ENCODE results near the gene CFAP53. TPM values are rescaled to one million over a fixed set of nuclear protein-coding genes. Genes with fewer than 3 reads are reported as not detected.

The CFAP53 gene
- total RNA-seq, 2 donors from 2014 or later: 0.16 to 0.44 TPM

DNA sequence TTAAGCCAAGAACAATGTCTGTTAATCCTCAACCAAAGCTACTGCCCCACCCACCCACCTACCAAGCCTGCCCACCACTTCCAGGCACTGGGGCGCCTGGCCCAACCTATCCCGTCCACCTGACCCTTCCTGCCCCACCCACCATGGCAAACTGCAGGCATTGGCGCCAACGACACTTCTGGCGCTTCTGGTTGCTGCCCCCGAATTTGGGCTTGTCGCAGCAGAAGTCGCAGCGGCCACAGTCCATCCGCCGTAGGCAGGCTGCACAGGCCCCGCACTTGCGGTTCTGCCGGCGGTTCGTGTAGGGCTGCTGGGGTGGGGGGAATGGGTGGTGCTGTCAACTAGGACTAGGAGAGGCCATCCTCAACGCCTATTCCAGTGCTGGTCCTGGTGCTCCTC is 7.7 kb upstream of the CFAP53 start:
- Histone ChIP-seq H3K36me3 (peaks cover 59% of the 10 kb centered on the region), H3K27me3 (no peaks in the 10 kb centered on the region), H3K4me1 (no peaks in the 10 kb centered on the region), H3K4me3 (no peak overlapping the region), H3K9ac (ENCODE audit: low read depth in 2 of 2, low read length in 2 of 2) (no peak overlapping the region), H3K9me3 (no peaks in the 10 kb centered on the region), H3K27ac (no peak overlapping the region)
- TF ChIP-seq, protein P1, sequence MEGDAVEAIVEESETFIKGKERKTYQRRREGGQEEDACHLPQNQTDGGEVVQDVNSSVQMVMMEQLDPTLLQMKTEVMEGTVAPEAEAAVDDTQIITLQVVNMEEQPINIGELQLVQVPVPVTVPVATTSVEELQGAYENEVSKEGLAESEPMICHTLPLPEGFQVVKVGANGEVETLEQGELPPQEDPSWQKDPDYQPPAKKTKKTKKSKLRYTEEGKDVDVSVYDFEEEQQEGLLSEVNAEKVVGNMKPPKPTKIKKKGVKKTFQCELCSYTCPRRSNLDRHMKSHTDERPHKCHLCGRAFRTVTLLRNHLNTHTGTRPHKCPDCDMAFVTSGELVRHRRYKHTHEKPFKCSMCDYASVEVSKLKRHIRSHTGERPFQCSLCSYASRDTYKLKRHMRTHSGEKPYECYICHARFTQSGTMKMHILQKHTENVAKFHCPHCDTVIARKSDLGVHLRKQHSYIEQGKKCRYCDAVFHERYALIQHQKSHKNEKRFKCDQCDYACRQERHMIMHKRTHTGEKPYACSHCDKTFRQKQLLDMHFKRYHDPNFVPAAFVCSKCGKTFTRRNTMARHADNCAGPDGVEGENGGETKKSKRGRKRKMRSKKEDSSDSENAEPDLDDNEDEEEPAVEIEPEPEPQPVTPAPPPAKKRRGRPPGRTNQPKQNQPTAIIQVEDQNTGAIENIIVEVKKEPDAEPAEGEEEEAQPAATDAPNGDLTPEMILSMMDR (IDR thresholded peaks at IDR 0.05): no peak
- intact Hi-C loops (cut with DNase I): no loop called here
- no peak for DNase-seq

DNA sequence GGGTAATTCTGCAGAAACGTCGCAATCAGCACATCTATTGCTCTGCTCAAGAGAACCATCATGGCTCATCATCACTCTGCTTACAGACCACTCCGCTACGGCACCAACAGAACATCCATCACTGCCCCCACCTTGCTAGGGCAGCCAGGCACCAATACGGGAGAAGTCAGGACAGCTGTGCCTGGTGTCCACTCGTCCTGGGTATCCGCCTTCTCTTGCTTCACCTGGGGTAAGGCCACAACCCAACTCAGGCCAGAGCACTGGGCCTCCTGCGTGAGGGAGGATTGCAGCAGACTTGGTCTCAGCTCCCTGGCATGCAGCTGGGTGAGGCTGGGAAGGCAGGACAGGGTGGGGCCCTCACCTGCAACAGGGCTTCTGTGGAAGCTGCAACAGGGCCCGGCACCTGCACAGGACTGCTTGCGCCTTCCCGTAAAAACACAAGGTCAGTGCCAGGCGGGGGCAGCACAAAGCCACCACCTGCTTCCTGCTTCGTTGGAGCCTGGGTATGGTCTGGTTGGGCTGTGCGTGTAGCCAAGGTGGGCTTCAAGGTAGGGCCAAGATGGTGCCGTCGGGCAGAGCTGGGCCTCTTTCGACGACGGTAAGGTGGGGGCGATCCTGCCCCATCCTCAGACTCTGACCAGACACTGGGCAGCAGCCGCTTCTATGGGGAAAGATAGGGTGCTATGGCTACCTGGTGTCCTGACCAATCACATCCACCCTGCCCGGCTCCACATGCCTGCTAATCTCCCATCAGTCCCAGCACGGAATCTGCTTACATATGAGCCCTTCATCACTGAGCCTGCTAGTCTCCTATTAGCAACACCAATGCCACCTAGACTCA is 7.1 kb upstream of the CFAP53 start:
- Histone ChIP-seq H3K4me1 (no peaks in the 10 kb centered on the region), H3K9me3 (no peaks in the 10 kb centered on the region), H3K4me3 (no peak overlapping the region), H3K27ac (no peak overlapping the region), H3K9ac (ENCODE audit: low read depth in 2 of 2, low read length in 2 of 2) (no peak overlapping the region), H3K36me3 (peaks cover 59% of the 10 kb centered on the region), H3K27me3 (no peaks in the 10 kb centered on the region)
- TF ChIP-seq, protein P1 (IDR thresholded peaks at IDR 0.05): no peak
- intact Hi-C loops (cut with DNase I): no loop called here
- no peak for DNase-seq

DNA sequence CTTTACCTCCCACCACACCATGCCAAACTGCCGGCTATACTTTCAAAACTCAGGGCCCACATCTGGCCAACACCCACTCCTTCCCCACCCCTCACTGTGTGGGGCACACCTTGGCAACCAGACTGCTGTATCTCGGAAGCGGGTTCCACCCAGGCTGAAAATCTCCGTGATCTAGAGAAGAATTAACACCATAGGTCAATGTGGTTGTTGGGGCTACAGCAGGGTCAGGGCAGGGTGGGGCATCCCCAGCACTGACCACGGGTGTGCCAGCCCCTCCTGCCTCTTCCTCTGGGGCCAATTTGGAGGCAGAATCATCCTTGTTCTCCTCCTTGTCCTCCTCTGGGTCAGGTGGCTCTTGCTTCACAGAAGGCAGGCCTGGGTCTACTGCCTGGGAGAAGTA is 6.3 kb upstream of the CFAP53 start:
- H3K27me3 ChIP-seq: no peaks in the 10 kb centered on the region
- no peak overlapping the region for H3K27ac ChIP-seq
- H3K4me1 ChIP-seq: no peaks in the 10 kb centered on the region
- no peak overlapping the region for H3K9ac ChIP-seq (ENCODE audit: low read depth in 2 of 2, low read length in 2 of 2)
- DNase-seq: no peak
- no peak overlapping the region for H3K4me3 ChIP-seq
- peaks cover 55% of the 10 kb centered on the region for H3K36me3 ChIP-seq
- H3K9me3 ChIP-seq: no peaks in the 10 kb centered on the region
- intact Hi-C loops (cut with DNase I): no loop called here
- TF ChIP-seq, protein P1 (IDR thresholded peaks at IDR 0.05): no peak

DNA sequence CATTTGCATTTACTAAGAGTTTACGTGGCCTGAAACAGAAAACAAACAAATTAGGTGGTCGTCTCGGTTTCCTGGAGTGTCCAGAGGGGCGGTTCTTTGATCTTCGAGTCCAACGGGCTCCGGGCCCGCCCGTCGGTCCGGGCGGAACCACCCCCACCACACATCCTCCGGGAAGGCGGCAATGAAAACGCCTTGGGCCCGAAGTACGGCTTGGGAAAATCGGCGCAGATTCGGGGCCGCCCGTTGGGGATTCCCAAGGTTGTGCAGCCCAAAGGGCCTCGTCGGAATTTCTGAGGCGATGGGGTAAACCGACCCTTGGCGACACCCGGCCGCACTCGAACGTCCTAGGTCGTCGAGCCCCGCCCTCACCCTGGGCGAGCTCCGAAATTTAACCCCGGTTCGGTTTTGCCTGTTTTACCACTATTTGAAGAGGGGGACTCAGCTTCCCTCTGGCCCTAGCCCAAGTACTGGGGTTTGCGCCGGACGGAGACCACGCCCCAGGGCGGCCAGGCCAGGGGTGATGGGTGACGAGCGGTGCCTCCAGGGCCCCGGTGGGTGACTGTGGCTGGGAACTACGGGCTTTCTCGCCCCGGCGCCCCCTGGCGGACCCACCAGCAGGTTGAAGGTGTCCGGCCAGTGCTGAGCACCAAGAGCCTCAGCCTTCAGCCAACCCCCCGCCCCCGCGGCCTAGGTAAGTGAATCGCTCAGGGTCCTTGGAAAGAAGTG is 1.9 kb upstream of the CFAP53 start:
- TF ChIP-seq, protein P1 (IDR thresholded peaks at IDR 0.05): peak; percentile 56
- intact Hi-C loops (cut with DNase I): no loop called here
- H3K9me3 ChIP-seq: no peaks in the 10 kb centered on the region
- H3K4me1 ChIP-seq: no peaks in the 10 kb centered on the region
- peak overlapping the region; percentile 42 for H3K4me3 ChIP-seq
- peak overlapping the region in 1 of 2 donors; percentile 59 for H3K9ac ChIP-seq (ENCODE audit: low read depth in 2 of 2, low read length in 2 of 2)
- peak; percentile 90 for DNase-seq
- H3K36me3 ChIP-seq: peaks cover 19% of the 10 kb centered on the region
- H3K27ac ChIP-seq: peak overlapping the region; percentile 58
- no peaks in the 10 kb centered on the region for H3K27me3 ChIP-seq

DNA sequence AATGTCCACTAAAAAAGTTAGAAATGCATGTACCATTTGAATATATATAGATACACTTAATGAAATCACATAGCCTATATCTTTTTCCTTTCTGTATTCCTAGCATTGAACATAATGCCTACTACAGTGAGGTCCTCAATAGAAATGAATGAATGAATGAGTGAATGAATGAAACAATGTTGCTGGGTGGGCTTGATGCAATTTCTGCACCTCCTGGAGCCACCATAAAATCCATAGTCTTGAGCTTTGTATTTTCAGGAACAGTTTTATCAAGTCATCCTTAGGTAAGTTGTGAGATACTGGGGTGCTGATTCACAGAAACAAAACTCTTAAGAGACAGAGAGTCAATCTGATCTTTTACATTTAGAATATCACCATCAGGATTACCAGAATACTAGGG is 3.3 kb downstream of the CFAP53 start:
- Histone ChIP-seq H3K4me1 (no peaks in the 10 kb centered on the region), H3K27me3 (no peaks in the 10 kb centered on the region), H3K9me3 (no peaks in the 10 kb centered on the region), H3K36me3 (no peaks in the 10 kb centered on the region), H3K4me3 (no peak overlapping the region), H3K9ac (ENCODE audit: low read depth in 2 of 2, low read length in 2 of 2) (no peak overlapping the region), H3K27ac (no peak overlapping the region)
- TF ChIP-seq, protein P1 (IDR thresholded peaks at IDR 0.05): no peak
- no peak for DNase-seq
- intact Hi-C loops (cut with DNase I): no loop called here
